Measurements from ENCODE around the gene SYNDIG1. TPM values are rescaled to one million over a fixed set of nuclear protein-coding genes. Genes with fewer than 3 reads are reported as not detected.

SYNDIG1 gene
- total RNA-seq, 1 donor from 2014 or later, result 5.7 TPM

- H3K9me3 Mint-ChIP-seq (ENCODE audit: unreplicated experiment), result peaks cover 3% of the 10 kb centered on the region
- H3K4me1 Mint-ChIP-seq (ENCODE audit: low read depth, unreplicated experiment), result peaks cover 5% of the 10 kb centered on the region
- Histone ChIP-seq H4K20me1 (ENCODE audit: insufficient read depth, low read length) (no peaks in the 10 kb centered on the region), H3K27ac (ENCODE audit: low read depth, low read length) (no peak overlapping the region), H3K4me3 (ENCODE audit: insufficient read depth, low read depth, low read length) (no peak overlapping the region), H3K27me3 (ENCODE audit: insufficient read depth, low read length) (no peaks in the 10 kb centered on the region), H3K4me1 (ENCODE audit: insufficient read depth, low read length) (no peaks in the 10 kb centered on the region), H2AFZ (ENCODE audit: low read depth, low read length) (no peak overlapping the region), H3K79me2 (ENCODE audit: insufficient read depth, low read length) (no peaks in the 10 kb centered on the region), H3K9me3 (ENCODE audit: insufficient read depth, low read depth, low read length) (no peaks in the 10 kb centered on the region), H3K36me3 (ENCODE audit: insufficient read depth, low read length) (no peaks in the 10 kb centered on the region), H3K9ac (ENCODE audit: low read length) (no peak overlapping the region), H3K4me2 (ENCODE audit: low read length) (no peak overlapping the region)
- H3K4me3 Mint-ChIP-seq (ENCODE audit: unreplicated experiment), result no peak overlapping the region
- TF ChIP-seq CTCF (IDR thresholded peaks at IDR 0.05; ENCODE audit: insufficient read depth, low read depth, low read length), result no peak
- no peak for TF ChIP-seq EZH2 (IDR thresholded peaks at IDR 0.05; ENCODE audit: insufficient read depth, low read length)
- no peak for FAIRE-seq
- peaks cover 35% of the 10 kb centered on the region for H3K27me3 Mint-ChIP-seq (ENCODE audit: low read depth, unreplicated experiment)
- H3K36me3 Mint-ChIP-seq (ENCODE audit: low read depth, unreplicated experiment), result peaks cover 2% of the 10 kb centered on the region
- H3K27ac Mint-ChIP-seq (ENCODE audit: unreplicated experiment), result no peak overlapping the region
- no peak for DNase-seq (ENCODE audit: low read depth)
Observed at GRCh38 chr20:24665741-24666191, 196.3 kb downstream of the SYNDIG1 start.

- Histone ChIP-seq H3K9ac (ENCODE audit: low read length) (no peak overlapping the region), H3K9me3 (ENCODE audit: insufficient read depth, low read depth, low read length) (no peaks in the 10 kb centered on the region)
- peaks cover 26% of the 10 kb centered on the region for H3K27me3 Mint-ChIP-seq (ENCODE audit: low read depth, unreplicated experiment)
Observed at GRCh38 chr20:24667689-24668383, 198.4 kb downstream of the SYNDIG1 start.

More at GRCh38 chr20:24667689-24668383, 198.4 kb downstream of the SYNDIG1 start:
- no peak overlapping the region for H3K4me2 ChIP-seq (ENCODE audit: low read length)
- H3K79me2 ChIP-seq (ENCODE audit: insufficient read depth, low read length), result no peaks in the 10 kb centered on the region
- H3K27ac ChIP-seq (ENCODE audit: low read depth, low read length), result no peak overlapping the region
- FAIRE-seq (no peak), DNase-seq (ENCODE audit: low read depth) (no peak)
- H2AFZ ChIP-seq (ENCODE audit: low read depth, low read length), result no peak overlapping the region
- no peak overlapping the region for H3K4me3 ChIP-seq (ENCODE audit: insufficient read depth, low read depth, low read length)
- H3K36me3 Mint-ChIP-seq (ENCODE audit: low read depth, unreplicated experiment), result peaks cover 2% of the 10 kb centered on the region
- H3K36me3 ChIP-seq (ENCODE audit: insufficient read depth, low read length), result no peaks in the 10 kb centered on the region
- H3K4me3 Mint-ChIP-seq (ENCODE audit: unreplicated experiment), result no peak overlapping the region
- peaks cover 10% of the 10 kb centered on the region for H3K4me1 ChIP-seq (ENCODE audit: insufficient read depth, low read length)
- no peak overlapping the region for H3K27ac Mint-ChIP-seq (ENCODE audit: unreplicated experiment)
- H3K4me1 Mint-ChIP-seq (ENCODE audit: low read depth, unreplicated experiment), result peaks cover 17% of the 10 kb centered on the region
- no peak for TF ChIP-seq EZH2 (IDR thresholded peaks at IDR 0.05; ENCODE audit: insufficient read depth, low read length)
- TF ChIP-seq CTCF (IDR thresholded peaks at IDR 0.05; ENCODE audit: insufficient read depth, low read depth, low read length), result no peak
- no peaks in the 10 kb centered on the region for H4K20me1 ChIP-seq (ENCODE audit: insufficient read depth, low read length)
- H3K27me3 ChIP-seq (ENCODE audit: insufficient read depth, low read length), result no peaks in the 10 kb centered on the region
- H3K9me3 Mint-ChIP-seq (ENCODE audit: unreplicated experiment), result peaks cover 4% of the 10 kb centered on the region

All from astrocyte (in vitro differentiated cells and primary cell).